Measurements from ENCODE around the gene KIF26B.

DNA sequence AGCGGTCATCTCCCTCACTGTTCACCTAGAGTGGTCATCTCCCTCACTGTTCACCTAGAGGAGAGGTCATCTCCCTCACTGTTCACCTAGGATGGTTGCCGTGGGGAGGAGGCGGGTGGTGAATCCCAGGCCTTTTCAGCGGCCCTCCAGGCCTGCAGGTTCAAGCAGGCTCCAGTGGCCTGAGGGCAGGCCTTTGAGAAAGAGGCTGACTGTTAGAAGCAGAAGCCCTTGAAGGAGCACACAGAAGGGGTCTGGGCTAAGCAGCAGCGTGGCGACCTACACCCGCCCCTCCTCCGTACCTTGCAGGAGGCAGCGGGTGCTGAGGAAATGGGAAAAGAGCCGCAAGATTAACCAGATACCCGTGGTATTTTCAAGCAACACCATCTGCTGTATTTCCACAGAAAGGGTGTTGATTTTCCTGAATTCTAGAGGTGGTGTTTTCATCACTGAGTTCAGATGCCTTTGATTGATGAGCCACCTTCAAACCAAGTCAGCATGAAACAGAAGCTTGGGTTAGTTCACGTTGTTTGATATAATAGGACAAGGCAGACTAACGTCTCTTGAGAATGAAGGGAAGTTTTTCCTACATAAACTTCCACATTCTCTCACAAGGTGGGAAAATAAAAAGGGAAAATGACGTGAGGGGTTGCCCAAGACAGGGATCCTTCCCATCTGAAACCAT lies 289.5 kb downstream of the KIF26B start:
- TF ChIP-seq, protein P1, sequence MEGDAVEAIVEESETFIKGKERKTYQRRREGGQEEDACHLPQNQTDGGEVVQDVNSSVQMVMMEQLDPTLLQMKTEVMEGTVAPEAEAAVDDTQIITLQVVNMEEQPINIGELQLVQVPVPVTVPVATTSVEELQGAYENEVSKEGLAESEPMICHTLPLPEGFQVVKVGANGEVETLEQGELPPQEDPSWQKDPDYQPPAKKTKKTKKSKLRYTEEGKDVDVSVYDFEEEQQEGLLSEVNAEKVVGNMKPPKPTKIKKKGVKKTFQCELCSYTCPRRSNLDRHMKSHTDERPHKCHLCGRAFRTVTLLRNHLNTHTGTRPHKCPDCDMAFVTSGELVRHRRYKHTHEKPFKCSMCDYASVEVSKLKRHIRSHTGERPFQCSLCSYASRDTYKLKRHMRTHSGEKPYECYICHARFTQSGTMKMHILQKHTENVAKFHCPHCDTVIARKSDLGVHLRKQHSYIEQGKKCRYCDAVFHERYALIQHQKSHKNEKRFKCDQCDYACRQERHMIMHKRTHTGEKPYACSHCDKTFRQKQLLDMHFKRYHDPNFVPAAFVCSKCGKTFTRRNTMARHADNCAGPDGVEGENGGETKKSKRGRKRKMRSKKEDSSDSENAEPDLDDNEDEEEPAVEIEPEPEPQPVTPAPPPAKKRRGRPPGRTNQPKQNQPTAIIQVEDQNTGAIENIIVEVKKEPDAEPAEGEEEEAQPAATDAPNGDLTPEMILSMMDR (IDR thresholded peaks at IDR 0.05): no peak
- no peak for TF ChIP-seq POLR2A (IDR thresholded peaks at IDR 0.05)
